Fibroblast of lung (primary cell): Measurements from ENCODE around the gene LTO1. TPM values are rescaled to one million over a fixed set of nuclear protein-coding genes. Genes with fewer than 3 reads are reported as not detected.

ENCODE experiments used
- DNase-seq, 2 donors: peaks; one replicate each; pipeline versions ENCODE4 v3.0.0 to v3.0.0-alpha.2; 2010; ENCODE audit warnings: low read depth in 2 of 2
- H2AFZ ChIP-seq: 2 replicates; pipeline ENCODE4 v1.5.1; 2012; ENCODE audit warnings: low read length, control low read depth, inconsistent platforms
- H3K27ac ChIP-seq: 2 replicates; pipeline ENCODE4 v1.5.1; 2011; ENCODE audit warnings: low read length, control low read depth; ENCODE audit not compliant: insufficient read depth
- H3K27me3 ChIP-seq: 2 replicates; pipeline ENCODE4 v1.5.1; 2011; ENCODE audit warnings: mild to moderate bottlenecking, low read length; ENCODE audit not compliant: control insufficient read depth, insufficient read depth
- H3K36me3 ChIP-seq: 2 replicates; pipeline ENCODE4 v1.5.1; 2011; ENCODE audit warnings: low read length; ENCODE audit not compliant: control insufficient read depth, insufficient read depth
- H3K4me1 ChIP-seq: 2 replicates; pipeline ENCODE4 v1.5.1; 2011; ENCODE audit warnings: low read length; ENCODE audit not compliant: control insufficient read depth, insufficient read depth; ENCODE audit errors: extremely low read depth
- H3K4me2 ChIP-seq: 2 replicates; pipeline ENCODE4 v1.5.1; 2011; ENCODE audit warnings: low read length, control low read depth; ENCODE audit not compliant: insufficient read depth; ENCODE audit errors: extremely low read depth
- H3K4me3 ChIP-seq, 4 experiments: fragments of 200-600 bp in 1 of 4; sonication (generic) in 1 of 4; replicated peaks in 1 of 4; 2 replicates each; pipeline ENCODE4 v1.5.1; 2011 to 2016; ENCODE audit warnings: low read length in 4 of 4, low read depth in 3 of 4, mild to moderate bottlenecking in 3 of 4, control low read depth in 2 of 4, inconsistent platforms in 1 of 4, mixed read lengths in 1 of 4; ENCODE audit not compliant: insufficient read depth in 1 of 4; ENCODE audit errors: control extremely low read depth in 1 of 4
- H3K79me2 ChIP-seq: 2 replicates; pipeline ENCODE4 v1.5.1; 2012; ENCODE audit warnings: mild to moderate bottlenecking, low read length, inconsistent platforms; ENCODE audit not compliant: control insufficient read depth, insufficient read depth
- H3K9ac ChIP-seq: 2 replicates; pipeline ENCODE4 v1.5.1; 2011; ENCODE audit warnings: mild to moderate bottlenecking, low read length, control low read depth; ENCODE audit not compliant: insufficient read depth
- H3K9me3 ChIP-seq: 2 replicates; pipeline ENCODE4 v1.5.1; 2012; ENCODE audit warnings: low read depth, low read length; ENCODE audit not compliant: control insufficient read depth, insufficient read depth
- H4K20me1 ChIP-seq: 2 replicates; pipeline ENCODE4 v1.5.1; 2011; ENCODE audit warnings: low read length; ENCODE audit not compliant: control insufficient read depth, insufficient read depth; ENCODE audit errors: extremely low read depth
- EZH2 ChIP-seq: IDR thresholded peaks from 2 replicates; pipeline ENCODE4 v1.5.1; 2012; ENCODE audit warnings: low read length, control low read depth, mild to moderate bottlenecking; ENCODE audit errors: missing control alignments
- polyA plus RNA-seq, 2 donors: library from polyadenylated mRNA; depleted of rRNA in 1 of 2; stranded (reverse) in 1 of 2; unstranded in 1 of 2; fragments of >200 nt; gene quantifications; 2 replicates each; pipeline ENCODE4 v1.2.1, GENCODE V29; 2011 to 2012; ENCODE audit warnings: missing spikeins in 1 of 2
- total RNA-seq: library from RNA; depleted of rRNA; stranded (reverse); fragments of >200 nt; gene quantifications from 2 replicates; pipeline ENCODE4 v1.2.1, GENCODE V29; 2014
- TF ChIP-seq, protein P1 (sequence below), 2 donors: IDR thresholded peaks in 1 of 2; conservative IDR thresholded peaks in 1 of 2; 1 replicate in 1 of 2; 2 replicates in 1 of 2; pipeline ENCODE4 v1.5.1; 2011 to 2012; ENCODE audit warnings: low read length in 2 of 2, control low read depth in 1 of 2, inconsistent platforms in 1 of 2, low read depth in 1 of 2, mild to moderate bottlenecking in 1 of 2

Gene LTO1
- total and polyA plus RNA-seq, 2 donors (not counting 1 experiment from before 2014, with no cell fraction given) = 18.1 to 25.4 TPM

DNA sequence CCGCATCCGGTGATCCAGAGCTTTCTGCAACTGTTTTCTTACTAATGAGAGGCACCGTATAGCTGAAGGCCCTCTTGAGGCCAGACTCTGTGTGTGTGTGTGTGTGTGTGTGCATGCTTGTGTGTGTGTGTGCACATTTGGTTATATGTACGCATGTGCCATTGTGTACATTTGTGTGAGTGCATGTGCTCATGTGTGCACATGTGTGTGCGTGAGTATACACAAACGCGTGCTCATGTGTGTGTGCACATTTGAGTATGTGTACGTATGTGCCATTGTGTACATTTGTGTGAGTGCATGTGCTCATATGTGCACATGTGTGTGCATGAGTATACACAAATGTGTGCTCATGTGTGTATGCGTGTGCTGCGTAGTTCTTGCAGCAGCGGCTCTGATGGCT is 40.9 kb upstream of the LTO1 start:
- H2AFZ ChIP-seq = no peak overlapping the region

DNA sequence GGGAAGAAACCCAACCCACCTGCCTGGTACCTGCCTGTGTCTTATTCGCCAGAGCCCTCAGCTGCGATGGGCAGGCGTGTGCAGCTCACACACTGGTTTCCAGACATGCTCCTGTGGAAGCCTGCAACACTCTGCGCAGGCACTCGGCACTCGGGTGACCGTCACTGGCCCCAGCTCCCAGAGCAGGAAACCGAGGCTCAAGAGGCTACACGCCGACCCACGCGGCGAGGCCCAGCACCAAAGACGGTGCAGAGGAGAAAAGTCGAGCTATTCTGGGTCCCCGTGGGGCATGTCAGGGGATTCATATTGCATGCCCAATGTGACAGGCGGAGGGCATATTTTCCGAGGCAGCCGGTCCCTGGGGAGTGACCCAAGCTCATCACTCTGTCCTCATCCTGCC is 40.3 kb upstream of the LTO1 start:
- Histone ChIP-seq H3K9me3 (no peaks in the 10 kb centered on the region), H3K27ac (no peak overlapping the region), H3K79me2 (no peaks in the 10 kb centered on the region), H4K20me1 (no peaks in the 10 kb centered on the region), H3K4me2 (no peak overlapping the region), H3K9ac (no peak overlapping the region), H3K36me3 (no peaks in the 10 kb centered on the region), H3K4me1 (no peaks in the 10 kb centered on the region), H3K27me3 (peaks cover 16% of the 10 kb centered on the region), H2AFZ (no peak overlapping the region), H3K4me3 (no peak overlapping the region)
- TF ChIP-seq, protein P1, sequence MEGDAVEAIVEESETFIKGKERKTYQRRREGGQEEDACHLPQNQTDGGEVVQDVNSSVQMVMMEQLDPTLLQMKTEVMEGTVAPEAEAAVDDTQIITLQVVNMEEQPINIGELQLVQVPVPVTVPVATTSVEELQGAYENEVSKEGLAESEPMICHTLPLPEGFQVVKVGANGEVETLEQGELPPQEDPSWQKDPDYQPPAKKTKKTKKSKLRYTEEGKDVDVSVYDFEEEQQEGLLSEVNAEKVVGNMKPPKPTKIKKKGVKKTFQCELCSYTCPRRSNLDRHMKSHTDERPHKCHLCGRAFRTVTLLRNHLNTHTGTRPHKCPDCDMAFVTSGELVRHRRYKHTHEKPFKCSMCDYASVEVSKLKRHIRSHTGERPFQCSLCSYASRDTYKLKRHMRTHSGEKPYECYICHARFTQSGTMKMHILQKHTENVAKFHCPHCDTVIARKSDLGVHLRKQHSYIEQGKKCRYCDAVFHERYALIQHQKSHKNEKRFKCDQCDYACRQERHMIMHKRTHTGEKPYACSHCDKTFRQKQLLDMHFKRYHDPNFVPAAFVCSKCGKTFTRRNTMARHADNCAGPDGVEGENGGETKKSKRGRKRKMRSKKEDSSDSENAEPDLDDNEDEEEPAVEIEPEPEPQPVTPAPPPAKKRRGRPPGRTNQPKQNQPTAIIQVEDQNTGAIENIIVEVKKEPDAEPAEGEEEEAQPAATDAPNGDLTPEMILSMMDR (conservative IDR thresholded peaks at IDR 0.05 in 1 of 2, IDR thresholded peaks at IDR 0.05 in 1 of 2; ENCODE audit: low read depth in 1 of 2, low read length in 2 of 2) = no peak
- TF ChIP-seq EZH2 = no peak
- no peak for DNase-seq

More for the DNA sequence above, 40.9 kb upstream of the LTO1 start:
- no peak for DNase-seq
- TF ChIP-seq EZH2 = no peak
- TF ChIP-seq, protein P1 (conservative IDR thresholded peaks at IDR 0.05 in 1 of 2, IDR thresholded peaks at IDR 0.05 in 1 of 2; ENCODE audit: low read depth in 1 of 2, low read length in 2 of 2) = no peak
- Histone ChIP-seq H3K36me3 (no peaks in the 10 kb centered on the region), H4K20me1 (no peaks in the 10 kb centered on the region), H3K27me3 (peaks cover 16% of the 10 kb centered on the region), H3K9me3 (no peaks in the 10 kb centered on the region), H3K4me2 (no peak overlapping the region), H3K9ac (no peak overlapping the region), H3K4me3 (no peak overlapping the region), H3K27ac (no peak overlapping the region), H3K4me1 (no peaks in the 10 kb centered on the region), H3K79me2 (no peaks in the 10 kb centered on the region)

DNA sequence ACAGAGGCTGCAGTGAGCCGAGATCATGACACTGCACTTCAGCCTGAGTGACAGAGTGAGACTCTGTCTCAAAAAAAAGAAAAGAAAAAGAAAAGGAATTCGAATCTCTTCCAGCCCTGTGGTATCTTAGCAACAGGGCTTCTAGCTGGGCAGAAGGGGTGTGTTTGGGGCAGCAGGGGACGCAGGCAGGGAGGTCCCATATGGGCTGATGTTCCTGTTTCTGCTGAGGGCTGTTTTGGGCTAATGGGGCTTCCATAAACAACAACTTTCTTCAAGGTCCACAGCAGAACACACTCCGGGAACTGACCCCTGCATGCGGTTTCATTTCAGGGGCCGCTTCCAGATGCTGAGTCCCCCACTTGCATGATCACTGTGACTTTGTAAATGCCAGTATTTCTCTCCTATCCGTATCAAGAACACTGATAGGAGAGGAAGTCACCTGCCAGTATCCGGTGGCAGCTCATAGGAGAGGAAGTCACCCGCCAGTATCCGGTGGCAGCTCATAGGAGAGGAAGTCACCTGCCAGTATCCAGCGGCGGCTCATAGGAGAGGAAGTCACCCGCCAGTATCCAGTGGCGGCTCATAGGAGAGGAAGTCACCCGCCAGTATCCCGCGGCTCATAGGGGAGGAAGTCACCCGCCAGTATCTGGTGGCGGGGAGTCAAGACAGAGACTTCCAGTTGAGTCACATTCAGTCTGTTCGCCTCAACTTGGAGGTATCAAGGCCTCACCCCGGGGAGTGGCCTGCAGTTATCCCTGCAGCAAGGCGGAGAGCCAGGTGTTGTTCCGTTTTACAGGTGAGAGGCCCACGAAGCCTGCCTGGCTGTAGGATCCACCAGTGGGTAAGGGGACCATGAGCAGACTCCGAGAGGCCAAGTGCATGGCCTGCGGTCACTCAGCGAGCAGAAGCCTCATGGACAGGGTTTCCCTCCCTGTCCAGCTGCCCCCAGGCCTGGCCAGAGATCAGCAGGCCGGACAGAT is 37.0 kb upstream of the LTO1 start:
- no peaks in the 10 kb centered on the region for H3K9me3 ChIP-seq
- no peak for DNase-seq
- H3K79me2 ChIP-seq = no peaks in the 10 kb centered on the region
- no peak overlapping the region for H3K4me2 ChIP-seq
- TF ChIP-seq, protein P1 (conservative IDR thresholded peaks at IDR 0.05 in 1 of 2, IDR thresholded peaks at IDR 0.05 in 1 of 2; ENCODE audit: low read depth in 1 of 2, low read length in 2 of 2) = no peak
- TF ChIP-seq EZH2 = no peak
- H3K36me3 ChIP-seq = no peaks in the 10 kb centered on the region
- no peaks in the 10 kb centered on the region for H4K20me1 ChIP-seq
- H3K27me3 ChIP-seq = peaks cover 5% of the 10 kb centered on the region
- H3K4me3 ChIP-seq = no peak overlapping the region
- H3K4me1 ChIP-seq = no peaks in the 10 kb centered on the region
- H3K27ac ChIP-seq = no peak overlapping the region
- no peak overlapping the region for H2AFZ ChIP-seq
- H3K9ac ChIP-seq = no peak overlapping the region
